ENCODE measurements around the gene PCDHA4. TPM values are rescaled to one million over a fixed set of nuclear protein-coding genes. Genes with fewer than 3 reads are reported as not detected.

Gene PCDHA4
- total and polyA plus RNA-seq, 9 of the 15 experiments (the other 6 are each of a cell fraction or from before 2014, with no cell fraction given): not detected

DNA sequence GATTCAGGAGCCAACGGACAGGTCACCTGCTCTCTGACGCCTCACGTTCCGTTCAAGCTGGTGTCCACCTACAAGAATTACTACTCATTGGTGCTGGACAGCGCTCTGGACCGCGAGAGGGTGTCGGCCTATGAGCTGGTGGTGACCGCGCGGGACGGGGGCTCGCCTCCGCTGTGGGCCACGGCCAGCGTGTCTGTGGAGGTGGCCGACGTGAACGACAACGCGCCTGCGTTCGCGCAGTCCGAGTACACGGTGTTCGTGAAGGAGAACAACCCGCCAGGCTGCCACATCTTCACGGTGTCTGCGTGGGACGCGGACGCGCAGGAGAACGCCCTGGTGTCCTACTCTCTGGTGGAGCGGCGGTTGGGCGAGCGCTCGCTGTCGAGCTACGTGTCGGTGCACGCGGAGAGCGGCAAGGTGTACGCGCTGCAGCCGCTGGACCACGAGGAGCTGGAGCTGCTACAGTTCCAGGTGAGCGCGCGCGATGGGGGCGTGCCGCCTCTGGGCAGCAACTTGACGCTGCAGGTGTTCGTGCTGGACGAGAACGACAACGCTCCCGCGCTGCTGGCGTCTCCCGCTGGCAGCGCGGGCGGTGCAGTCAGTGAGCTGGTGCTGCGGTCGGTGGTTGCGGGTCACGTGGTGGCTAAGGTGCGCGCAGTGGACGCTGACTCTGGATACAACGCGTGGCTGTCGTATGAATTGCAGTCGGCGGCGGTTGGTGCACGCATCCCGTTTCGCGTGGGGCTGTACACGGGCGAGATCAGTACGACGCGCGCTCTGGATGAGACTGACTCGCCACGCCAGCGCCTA, 50.5 kb downstream of the PCDHA4 start (continued):
- no peak for TF ChIP-seq ZNF347 (CRISPR knock-in tag; IDR thresholded peaks at IDR 0.05; ENCODE audit: low read depth)

DNA sequence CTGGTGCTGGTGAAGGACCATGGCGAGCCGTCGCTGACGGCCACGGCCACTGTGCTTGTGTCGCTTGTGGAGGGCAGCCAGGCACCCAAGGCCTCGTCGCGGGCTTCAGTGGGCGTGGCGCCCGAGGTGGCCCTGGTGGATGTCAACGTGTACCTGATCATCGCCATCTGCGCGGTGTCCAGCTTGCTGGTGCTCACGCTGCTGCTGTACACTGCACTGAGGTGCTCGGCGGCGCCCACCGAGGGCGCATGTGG, 51.0 kb downstream of the PCDHA4 start:
- DNase-seq (ENCODE audit: extremely low read depth in 1 of 4, low spot score in 3 of 4): no peak
- H2AFZ ChIP-seq (ENCODE audit: low read depth, low read length): no peak overlapping the region
- TF ChIP-seq ATF2 (CRISPR knock-in tag; IDR thresholded peaks at IDR 0.05): no peak
- no peak for TF ChIP-seq ZNF583 (CRISPR knock-in tag; IDR thresholded peaks at IDR 0.05)
- TF ChIP-seq MAZ (CRISPR knock-in tag; conservative IDR thresholded peaks at IDR 0.05 in 1 of 2, IDR thresholded peaks at IDR 0.05 in 1 of 2): no peak
- POLR2A ChIA-PET: interaction anchor here (0.6 kb wide), 1 partner anchor 12 kb away, joined by 3 read pairs; no protein-coding TSS in a partner anchor
- H3K9me3 ChIP-seq (replicated peaks; ENCODE audit: control insufficient read depth, insufficient read depth, low read depth, low read length): 0 out of 2 replicates have a peak, but pooled peaks cover 2% of the 10 kb centered on the region
- in situ Hi-C loops (cut with MboI) (no loop called here), intact Hi-C loops (cut with micrococcal nuclease) (no loop called here)
- CTCF ChIA-PET (ENCODE audit: low intra/inter-chr PET ratio): interaction anchor here (0.9 kb wide), 1 partner anchor 183 kb away, joined by 3 read pairs; no protein-coding TSS in a partner anchor
- ATAC-seq: no peak
- no peak overlapping the region for H3K4me2 ChIP-seq (ENCODE audit: insufficient read depth, low read length)
- no peaks in the 10 kb centered on the region for H3K9me1 ChIP-seq (ENCODE audit: control insufficient read depth, insufficient read depth, low read length)
- FAIRE-seq: no peak
- no TSS peak for BruUV-seq (replicated peaks)
- peaks cover 0 to 4% of the 10 kb centered on the region in 2 experiments; a peak in 1 of 5 replicates for H3K4me1 ChIP-seq (replicated peaks in 1 of 2; ENCODE audit: control insufficient read depth in 2 of 2, insufficient read depth in 2 of 2, low read length in 2 of 2)
- H3K27ac ChIP-seq (ENCODE audit: extremely low read depth, low read depth, low read length): no peak overlapping the region
- peaks cover 0 to 4% of the 10 kb centered on the region in 2 experiments; a peak in 2 of 5 replicates for H3K27me3 ChIP-seq (ENCODE audit: control insufficient read depth in 2 of 2, insufficient read depth in 2 of 2, low read length in 2 of 2)
- no peaks in the 10 kb centered on the region for H3K79me2 ChIP-seq (ENCODE audit: control insufficient read depth, insufficient read depth, low read length)
- H4K20me1 ChIP-seq (replicated peaks; ENCODE audit: control insufficient read depth, insufficient read depth, low read length): no peaks in the 10 kb centered on the region
- H3K36me3 ChIP-seq (ENCODE audit: control insufficient read depth, insufficient read depth, low read length): no peaks in the 10 kb centered on the region
- 11% methylated on average over 12 of the region's 22 CpGs for WGBS (ENCODE audit: insufficient coverage, low coverage, missing lambda C conversion rate)
- H3K9ac ChIP-seq (ENCODE audit: insufficient read depth in 1 of 2, low read depth in 2 of 2, low read length in 2 of 2): no peak overlapping the region
- H3K4me3 ChIP-seq: no peak overlapping the region

Data from K562 (cell line).